Activated CD4-positive, alpha-beta T cell treated with anti-CD3 and anti-CD28 coated beads, Interleukin-2, Interleukin-6, amounts not matched to agents 100 ng/mL and 50 ng/mL, durations not matched to agents 16 hours and 8 hours (primary cell): ENCODE data around the gene NIN.

Source experiments
- DNase-seq: peaks from one replicate; pipeline ENCODE4 v3.0.0-alpha.2; 2020

NIN gene

GRCh38 chr14:50757702-50758101, 73.3 kb downstream of the NIN start:
- no peak for DNase-seq

DNA sequence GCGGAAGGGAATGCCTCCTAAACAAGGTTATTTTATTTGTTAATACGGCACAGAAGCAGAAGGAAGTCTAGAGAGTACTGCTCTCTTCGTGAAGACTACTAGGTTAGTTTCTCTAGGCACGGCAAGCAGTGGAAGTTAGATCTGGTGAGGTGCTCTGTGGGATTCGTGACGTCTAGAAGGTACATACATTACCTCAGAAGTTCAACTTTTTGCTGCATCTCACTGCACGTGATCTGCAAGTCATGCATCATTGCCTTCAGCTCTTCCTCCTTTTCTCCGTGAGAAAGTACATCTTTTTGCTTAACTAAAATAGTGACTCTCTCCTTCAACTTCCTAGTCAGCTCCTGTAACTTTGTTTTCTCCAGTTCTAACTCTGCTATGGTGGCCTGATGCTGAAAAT, 74.7 kb downstream of the NIN start:
- DNase-seq = no peak

DNA sequence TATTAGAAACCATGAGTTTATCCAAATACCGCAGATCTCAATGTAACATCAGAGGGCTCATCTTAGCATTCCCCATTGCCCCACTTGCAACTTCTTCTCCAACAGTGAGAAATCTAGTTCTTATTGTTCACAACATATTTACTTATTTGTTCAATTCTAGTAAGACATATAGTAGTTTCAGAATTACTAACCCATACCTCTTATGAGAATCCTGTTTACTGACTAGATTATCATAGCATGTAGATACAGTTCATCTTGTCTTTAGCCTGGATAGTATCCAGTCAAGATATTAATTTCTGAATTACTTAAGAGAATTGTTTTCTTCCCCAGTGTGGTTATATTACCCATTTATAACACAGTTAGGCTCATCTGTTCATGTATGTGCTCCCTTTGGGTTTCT, 80.6 kb downstream of the NIN start:
- peak; percentile 39 for DNase-seq

- DNase-seq = no peak
Measured at GRCh38 chr14:50745401-50746058, 85.4 kb downstream of the NIN start.

DNA sequence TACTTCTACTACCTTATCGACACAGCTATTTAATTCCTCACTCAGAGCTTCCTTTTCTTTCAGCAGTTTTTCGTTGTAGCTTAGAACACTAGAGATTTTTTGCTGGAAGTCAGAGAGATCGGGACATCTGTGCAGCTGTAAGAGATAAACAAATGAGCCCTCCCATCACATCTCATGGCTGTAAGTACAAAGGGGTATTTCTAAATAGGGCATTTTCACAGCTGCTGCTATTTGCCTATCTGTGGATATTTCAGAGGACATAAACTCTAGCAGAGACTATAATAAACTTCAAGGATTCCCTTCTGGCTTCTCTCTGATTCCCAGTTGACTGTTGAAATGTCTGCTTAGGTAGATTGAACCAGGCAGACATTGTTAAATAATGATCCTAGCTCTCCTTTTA, 86.7 kb downstream of the NIN start:
- no peak for DNase-seq

GRCh38 chr14:50741567-50741966, 89.4 kb downstream of the NIN start:
- peak; percentile 79 for DNase-seq

DNA sequence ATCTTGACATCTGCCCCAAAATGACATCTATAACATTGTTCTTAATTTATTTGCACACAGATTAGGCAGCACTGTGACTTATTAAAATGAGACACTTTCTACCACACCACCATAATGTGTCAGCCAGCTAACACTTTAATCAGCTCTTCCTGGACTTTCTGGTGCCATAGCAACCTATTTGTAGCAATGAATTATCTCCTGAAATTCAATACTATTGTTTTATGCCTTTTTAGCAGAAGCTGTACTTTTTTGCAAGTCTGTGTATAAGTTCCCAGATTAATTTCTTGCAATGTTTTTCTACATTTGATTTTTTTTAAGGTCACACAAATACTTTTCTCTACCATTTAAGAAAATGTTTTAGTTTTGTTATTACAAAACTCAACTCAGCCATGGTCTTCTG, 90.1 kb downstream of the NIN start:
- DNase-seq = peak; percentile 47

DNA sequence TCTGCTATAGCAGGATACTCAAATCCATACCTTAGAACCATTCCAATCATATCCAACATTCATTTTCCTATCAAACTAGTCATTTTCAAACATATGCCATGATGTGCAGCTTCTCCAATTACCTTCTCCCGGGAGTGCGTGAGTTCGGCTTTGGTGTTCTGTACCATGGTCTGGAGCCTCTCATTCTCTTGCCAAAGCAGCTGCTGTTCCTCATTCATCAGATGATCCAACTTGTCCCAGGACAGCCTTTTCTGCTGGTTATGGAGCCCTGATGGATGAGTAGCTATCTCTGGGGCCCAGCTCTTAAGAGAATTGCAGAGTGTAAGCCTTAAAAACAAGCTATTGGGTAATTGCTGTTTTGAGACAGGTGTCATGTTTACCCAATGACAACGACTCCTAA, 91.8 kb downstream of the NIN start:
- peak; percentile 11 for DNase-seq

DNA sequence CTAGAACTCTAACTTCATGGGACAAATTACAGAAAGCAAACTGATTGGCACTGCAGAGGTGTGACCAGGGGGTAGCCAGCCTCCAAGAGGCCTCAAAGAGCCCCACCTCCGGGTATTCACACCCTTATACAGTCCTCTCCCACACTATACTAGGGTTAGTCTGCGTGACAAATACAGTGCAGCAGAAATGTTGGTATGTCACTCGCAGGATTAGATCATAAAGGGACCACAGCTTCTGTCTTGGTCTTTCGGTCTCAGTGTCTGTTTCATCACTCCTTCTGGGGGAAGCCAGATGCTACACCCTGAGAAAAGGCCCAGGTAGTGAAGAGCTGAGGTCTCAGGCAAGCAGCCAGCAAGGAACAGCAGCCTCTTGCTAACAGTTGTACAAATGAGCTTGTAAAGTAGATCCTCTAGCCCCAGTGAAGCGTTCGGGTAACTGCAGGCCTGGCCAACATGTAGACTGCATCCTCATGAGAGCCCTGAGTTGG, 94.0 kb downstream of the NIN start:
- peak; percentile 91 for DNase-seq

- DNase-seq = no peak
Measured at GRCh38 chr14:50734950-50735695, 95.8 kb downstream of the NIN start.

DNA sequence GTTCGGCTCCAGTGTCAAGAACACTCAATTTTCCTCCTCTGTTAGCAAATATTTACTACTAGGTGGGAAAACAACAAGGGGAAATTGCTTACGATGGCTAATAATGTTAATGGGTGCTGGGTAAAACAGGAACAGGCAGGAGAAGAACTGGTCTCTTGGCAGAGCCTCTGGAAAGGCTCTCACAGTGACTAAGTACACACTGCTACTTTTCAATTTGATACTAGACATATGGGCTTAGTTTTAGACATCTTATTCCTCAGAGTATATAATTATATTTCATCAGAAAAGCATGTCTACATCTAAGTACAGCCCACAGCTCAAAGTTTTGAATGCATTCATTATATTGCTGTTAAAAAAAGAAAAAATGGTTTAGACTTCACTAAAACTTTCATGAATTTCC, 97.5 kb downstream of the NIN start:
- DNase-seq = no peak

DNA sequence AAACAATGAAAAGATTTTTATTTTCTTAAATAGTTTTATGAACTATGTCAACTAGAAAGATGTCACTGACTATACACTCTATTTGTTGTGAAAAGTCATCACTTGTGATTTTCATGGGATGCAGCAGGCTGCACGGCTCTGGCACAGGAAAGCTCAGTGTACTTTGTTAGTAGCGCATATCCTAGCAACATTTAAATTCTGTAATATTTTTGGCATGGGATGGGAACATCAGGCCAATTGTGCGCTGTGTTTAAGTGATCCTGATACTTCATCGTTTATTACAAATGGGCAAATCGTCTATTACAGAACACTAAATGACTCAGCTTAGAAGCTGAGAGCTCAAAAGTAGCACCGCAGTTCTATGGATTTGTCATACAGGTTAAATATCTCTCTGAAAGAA, 102.1 kb downstream of the NIN start:
- no peak for DNase-seq

DNA sequence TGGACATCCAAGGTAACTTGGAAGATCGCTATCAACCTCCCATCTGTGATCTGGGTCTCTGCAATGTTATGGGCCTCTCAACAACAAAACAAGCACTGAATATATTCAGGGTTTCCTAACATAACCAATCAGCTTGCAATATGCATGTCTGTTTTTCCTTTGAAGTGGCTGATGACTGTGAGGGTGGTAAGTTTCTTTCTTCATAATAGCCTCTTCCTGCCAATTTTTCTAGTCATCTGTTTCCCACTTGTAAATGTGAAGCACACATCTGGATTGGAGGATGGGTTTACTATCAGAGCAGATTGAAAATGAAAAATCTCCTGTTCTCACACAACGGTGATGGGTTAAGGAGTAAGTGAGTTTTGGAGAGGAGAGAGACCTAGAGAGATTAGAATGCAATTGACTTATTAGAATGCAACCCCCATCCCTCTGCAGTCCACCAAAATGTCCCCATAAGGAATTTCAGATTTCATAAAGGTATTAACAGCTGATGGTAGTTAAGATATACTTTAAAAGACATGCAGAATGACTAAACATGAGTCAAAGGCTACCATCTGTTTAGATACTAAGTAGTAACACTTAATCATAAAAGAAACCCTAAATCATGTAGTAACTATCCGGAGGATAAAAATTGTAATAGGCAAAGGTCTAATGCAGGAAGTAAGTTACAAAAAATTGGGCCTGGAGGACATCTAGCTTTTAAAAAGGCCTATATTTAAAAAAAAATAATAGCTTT, 104.4 kb downstream of the NIN start:
- peak; percentile 86 for DNase-seq

DNA sequence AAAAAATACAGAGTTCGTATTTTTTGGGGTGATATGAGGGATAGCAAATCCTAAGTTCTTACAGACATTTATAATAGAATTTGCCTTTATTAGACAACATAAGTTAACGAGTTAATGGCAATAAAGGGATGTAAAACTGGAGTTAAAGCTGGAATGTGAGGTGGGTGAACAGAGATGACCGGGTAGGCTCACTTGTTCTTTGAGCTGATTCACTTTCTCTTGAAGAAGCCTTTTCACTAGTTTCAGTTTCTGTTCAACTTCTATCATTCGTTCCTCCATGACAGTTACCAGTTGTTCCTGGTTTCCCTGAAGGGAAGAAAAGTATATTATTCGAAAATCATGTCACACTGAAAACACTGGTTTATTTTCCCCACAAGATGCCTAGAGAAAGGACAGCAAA, 105.2 kb downstream of the NIN start:
- peak; percentile 35 for DNase-seq

DNA sequence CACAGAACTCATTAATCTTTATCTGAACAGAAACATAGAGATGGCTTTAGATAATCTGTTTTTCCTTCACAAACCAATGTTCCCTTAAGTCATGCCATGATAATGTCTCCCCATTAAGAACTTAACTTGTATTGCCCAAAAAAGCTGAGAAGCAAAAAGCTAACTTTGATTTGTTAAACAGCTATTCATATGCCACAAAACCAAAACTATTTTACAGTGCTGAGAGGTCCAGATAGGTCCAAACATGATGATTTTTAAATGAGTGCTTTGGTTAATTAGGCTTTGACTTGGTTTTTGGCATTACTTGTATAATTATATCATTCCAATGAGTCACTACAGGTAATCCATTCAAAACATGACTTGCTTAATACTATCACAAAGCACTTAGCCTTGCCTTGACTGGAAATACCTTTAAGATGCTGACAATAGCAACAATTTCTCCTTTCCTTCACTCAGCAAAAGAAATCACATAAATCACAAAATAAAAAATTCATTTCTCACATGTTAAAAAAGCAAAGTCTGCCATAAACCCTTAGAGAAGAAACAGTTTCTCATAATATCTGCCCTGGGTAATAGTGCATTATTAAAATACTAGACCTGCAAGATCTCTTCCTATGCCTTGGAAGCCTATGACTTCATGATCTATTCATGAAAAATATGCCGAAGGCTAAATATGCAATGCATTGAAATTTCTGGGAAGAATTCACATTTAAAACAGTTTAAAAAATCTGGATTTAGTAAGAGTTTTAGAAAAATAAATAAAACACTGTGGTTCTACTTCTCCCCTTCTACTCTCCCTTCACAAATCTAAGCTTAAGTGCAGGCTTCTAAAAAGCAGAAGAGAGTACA, 110.8 kb downstream of the NIN start:
- DNase-seq = no peak

DNA sequence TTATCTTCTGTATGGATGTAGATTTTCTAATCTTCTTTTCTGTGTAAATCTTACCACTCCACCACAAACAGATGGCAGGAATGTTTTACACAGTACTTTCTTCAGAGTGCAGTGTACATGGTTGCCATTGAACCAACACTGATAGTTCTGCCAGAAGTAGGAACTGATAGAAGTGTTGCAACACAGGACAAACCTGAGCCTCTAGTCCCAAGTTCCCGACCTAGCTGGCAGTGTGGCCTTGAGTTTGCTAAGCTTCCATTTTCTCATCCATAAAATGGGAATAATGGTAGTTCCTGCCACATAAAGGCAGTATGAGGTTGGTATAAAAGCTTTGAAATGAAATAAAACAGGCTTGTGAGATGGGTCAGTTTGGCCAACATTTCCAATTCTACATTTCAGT, 112.0 kb downstream of the NIN start:
- no peak for DNase-seq

GRCh38 chr14:50717811-50718210, 113.2 kb downstream of the NIN start:
- no peak for DNase-seq

GRCh38 chr14:50714450-50715073, 116.4 kb downstream of the NIN start:
- peak; percentile 44 for DNase-seq

DNA sequence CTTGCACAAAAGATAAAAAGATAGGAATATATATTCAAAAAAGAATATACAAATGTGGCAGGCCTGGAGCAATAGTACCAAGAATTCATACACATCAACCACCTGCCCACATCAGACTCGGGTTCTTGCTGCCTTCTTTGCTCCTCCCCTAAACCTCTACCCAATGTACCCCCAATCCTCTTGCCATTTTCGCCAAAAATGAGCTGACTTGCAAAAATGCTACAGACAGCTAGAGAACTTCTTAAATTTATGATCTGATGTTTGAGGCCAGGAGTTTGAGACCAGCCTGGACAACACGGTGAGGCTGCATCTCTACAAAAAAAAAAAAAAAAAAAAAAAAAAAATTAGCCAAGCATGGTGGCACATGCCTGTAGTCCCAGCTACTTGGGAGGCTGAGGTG, 119.9 kb downstream of the NIN start:
- no peak for DNase-seq

DNA sequence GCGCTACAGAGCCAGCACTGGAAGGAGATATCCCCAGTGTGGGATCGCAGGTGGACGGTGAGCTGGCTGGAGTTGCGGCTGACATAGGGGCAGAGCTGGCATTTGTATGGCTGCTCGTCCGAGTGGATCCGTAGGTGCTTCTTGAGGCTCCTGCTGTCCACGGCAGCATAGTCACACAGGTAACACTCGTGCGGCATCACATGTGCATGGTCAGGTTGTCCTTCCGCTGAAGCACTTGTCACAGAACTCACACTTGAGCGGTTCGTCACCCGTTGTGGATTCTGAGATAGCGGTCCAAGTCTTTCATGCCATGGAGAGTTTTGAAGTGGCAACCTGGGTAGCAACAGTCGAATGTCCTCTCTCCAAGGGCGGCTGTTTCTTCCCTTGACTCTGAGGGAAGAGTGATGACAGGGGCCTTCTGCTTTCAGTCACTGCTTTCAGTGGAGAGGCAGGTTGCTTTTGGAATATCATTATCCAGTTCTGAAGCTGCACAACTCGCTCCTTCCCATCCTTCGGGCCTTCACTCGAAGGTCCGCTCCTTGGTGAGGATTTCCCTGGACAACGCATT, 125.9 kb downstream of the NIN start:
- no peak for DNase-seq

DNA sequence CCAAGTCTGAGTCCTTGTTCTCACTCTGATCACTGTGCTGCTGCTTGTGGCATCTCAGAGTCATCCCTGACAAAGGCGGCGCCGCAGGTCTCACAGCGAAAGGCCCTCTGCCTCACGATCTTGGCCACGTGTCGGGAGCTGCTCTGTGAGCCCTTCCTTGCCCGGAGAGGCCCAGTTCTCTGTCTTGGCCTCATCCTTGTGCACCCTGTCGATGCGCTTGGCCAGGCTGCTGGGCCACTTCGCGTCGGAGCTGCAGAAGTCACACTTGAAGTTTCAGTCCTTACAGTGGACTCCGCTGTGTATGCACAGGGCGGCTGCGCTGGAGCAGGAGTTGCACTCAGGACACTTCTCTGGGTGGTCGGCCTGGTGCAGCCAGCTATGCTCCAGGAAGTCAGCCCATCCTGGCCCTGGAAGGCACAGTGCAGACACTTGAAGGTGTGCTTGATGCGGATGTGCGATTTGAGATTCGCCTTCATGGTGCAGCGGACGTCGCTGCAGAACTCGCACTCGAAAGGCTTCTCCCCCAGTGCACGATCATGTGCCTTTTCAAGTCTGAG, 126.4 kb downstream of the NIN start:
- DNase-seq = no peak
